Uterus (tissue), 4 donors: ENCODE measurements around the gene TTC24. TPM values are rescaled to one million over a fixed set of nuclear protein-coding genes. Genes with fewer than 3 reads are reported as not detected.

Experiments
- DNase-seq, 2 donors: peaks; one replicate each; pipeline ENCODE4 v3.0.0-alpha.2; 2019 to 2020
- H3K27ac ChIP-seq, 2 donors: fragments of 200-600 bp; sonication (generic); 1 replicate in 1 of 2; 2 replicates in 1 of 2; pipeline ENCODE4 v1.5.1; 2016 to 2018
- H3K27me3 ChIP-seq, 2 donors: fragments of 200-600 bp; sonication (generic); one replicate each; pipeline ENCODE4 v1.5.1; 2018 to 2019; ENCODE audit warnings: control low read depth in 1 of 2
- H3K36me3 ChIP-seq, 2 donors: fragments of 200-600 bp; sonication (generic); one replicate each; pipeline ENCODE4 v1.5.1; 2019; ENCODE audit warnings: control low read depth in 1 of 2
- H3K4me1 ChIP-seq, 2 donors: fragments of 200-600 bp; sonication (generic); one replicate each; pipeline ENCODE4 v1.5.1; 2018 to 2019; ENCODE audit warnings: control low read depth in 1 of 2
- H3K4me3 ChIP-seq, 2 donors: fragments of 200-600 bp; sonication (generic); 1 replicate in 1 of 2; 2 replicates in 1 of 2; pipeline ENCODE4 v1.5.1; 2018 to 2019; ENCODE audit warnings: mild to moderate bottlenecking in 1 of 2
- H3K9me3 ChIP-seq, 2 donors: fragments of 200-600 bp; sonication (generic); one replicate each; pipeline ENCODE4 v1.5.1; 2019; ENCODE audit warnings: control low read depth in 1 of 2
- CTCF ChIP-seq, 4 experiments: fragments of 200-600 bp in 2 of 4; fragments of 450-650 bp in 2 of 4; sonication (generic) in 2 of 4; IDR thresholded peaks; one replicate each; pipeline ENCODE4 v1.5.1; 2016 to 2019; ENCODE audit warnings: antibody characterized with exemption in 4 of 4, mild to moderate bottlenecking in 2 of 4, moderate library complexity in 1 of 4
- POLR2A ChIP-seq, 2 donors: fragments of 450-650 bp; IDR thresholded peaks; one replicate each; pipeline ENCODE4 v1.6.1; 2016; ENCODE audit warnings: antibody characterized with exemption in 2 of 2, mild to moderate bottlenecking in 1 of 2, moderate library complexity in 1 of 2
- intact Hi-C: fragments of 100-400 bp; cut with DNase I; formaldehyde crosslinking; loops from one replicate; pipeline ENCODE4 v1.15.1; 2023; ENCODE audit warnings: low total_unique reads
- total RNA-seq, 4 donors: library from RNA; depleted of rRNA in 3 of 4; stranded (reverse); fragments of >200 nt in 3 of 4; gene quantifications; one replicate each; pipeline versions ENCODE4 v1.1.0 to v1.2.4, GENCODE V29; 2014 to 2023
- donor health status: DM: yes; HTN: yes; CAD: no.

TTC24 gene
- total RNA-seq, 4 donors from 2014 or later = not detected

DNA sequence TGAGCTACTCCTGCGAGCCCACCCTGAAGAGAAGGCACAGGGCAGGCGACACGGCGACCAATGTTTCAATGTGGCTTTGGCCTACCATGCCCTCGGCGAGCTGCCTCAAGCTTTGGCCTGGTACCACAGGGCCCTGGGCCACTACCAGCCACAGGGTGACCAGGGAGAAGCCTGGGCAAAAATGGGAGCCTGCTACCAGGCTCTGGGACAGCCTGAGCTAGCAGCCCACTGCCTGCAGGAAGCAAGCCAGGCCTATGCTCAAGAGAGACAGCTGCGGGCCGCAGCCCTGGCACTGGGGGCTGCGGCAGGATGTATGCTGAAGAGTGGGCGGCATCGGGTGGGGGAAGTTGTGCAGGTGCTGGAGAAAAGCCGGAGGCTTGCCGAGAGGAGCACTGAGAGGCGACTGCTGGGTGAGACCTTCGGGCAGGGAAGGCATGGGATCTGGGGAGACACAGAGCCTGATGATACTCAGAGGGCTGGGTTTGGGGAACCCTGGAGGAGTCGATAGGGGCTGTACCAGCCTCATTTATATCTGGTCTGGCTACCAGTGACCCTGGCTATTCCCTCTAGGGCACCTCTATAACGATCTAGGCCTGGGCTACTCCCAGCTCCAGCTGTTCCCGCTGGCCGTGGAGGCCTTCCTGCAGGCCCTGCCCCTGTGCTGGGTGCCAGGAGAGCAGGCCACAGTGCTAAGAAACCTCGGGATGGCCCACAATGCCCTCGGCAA, 2.3 kb downstream of the TTC24 start:
- no peaks in the 10 kb centered on the region for H3K27me3 ChIP-seq
- H3K4me1 ChIP-seq = no peaks in the 10 kb centered on the region
- H3K4me3 ChIP-seq = no peak overlapping the region
- H3K27ac ChIP-seq = no peak overlapping the region
- no peaks in the 10 kb centered on the region for H3K9me3 ChIP-seq
- no peak for DNase-seq
- intact Hi-C loops = no loop called here
- H3K36me3 ChIP-seq = no peaks in the 10 kb centered on the region
- TF ChIP-seq CTCF (IDR thresholded peaks at IDR 0.05) (no peak), POLR2A (IDR thresholded peaks at IDR 0.05) (no peak)

DNA sequence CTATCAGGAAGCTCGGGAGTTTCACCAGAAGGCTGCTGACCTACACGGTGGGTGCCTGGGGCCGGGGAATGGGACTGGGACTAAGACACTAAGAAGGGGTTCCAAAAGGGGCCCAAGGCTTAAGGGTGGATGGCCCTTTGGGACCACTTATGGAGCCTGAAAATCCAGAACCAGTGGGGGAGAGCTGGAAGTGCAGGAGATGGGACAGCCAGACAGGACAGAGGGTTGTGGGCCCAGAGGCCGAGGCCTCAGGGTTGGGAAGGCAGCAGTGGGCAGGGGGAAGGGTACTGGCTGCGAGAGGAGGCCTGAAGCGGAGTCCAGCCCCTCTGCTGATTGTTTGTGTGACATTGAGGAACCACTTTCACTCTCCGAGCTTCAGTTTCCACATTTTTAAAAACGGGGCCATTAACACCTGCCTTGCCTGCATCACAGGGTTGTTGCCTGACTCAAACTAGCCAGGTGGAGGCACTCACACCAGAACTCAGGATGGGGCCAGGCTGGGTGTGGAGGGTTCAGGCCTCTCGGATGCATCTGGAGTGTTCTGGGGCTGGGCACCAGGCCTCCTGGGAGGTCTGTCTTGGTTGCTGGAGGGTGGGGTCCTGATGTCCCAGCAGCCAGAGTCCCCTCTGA, 3.0 kb downstream of the TTC24 start:
- H3K27me3 ChIP-seq = no peaks in the 10 kb centered on the region
- DNase-seq = no peak
- no peak overlapping the region for H3K27ac ChIP-seq
- H3K4me3 ChIP-seq = no peak overlapping the region
- no peaks in the 10 kb centered on the region for H3K36me3 ChIP-seq
- intact Hi-C loops = no loop called here
- no peak for TF ChIP-seq POLR2A (IDR thresholded peaks at IDR 0.05)
- no peak for TF ChIP-seq CTCF (IDR thresholded peaks at IDR 0.05)
- no peaks in the 10 kb centered on the region for H3K4me1 ChIP-seq
- H3K9me3 ChIP-seq = no peaks in the 10 kb centered on the region

DNA sequence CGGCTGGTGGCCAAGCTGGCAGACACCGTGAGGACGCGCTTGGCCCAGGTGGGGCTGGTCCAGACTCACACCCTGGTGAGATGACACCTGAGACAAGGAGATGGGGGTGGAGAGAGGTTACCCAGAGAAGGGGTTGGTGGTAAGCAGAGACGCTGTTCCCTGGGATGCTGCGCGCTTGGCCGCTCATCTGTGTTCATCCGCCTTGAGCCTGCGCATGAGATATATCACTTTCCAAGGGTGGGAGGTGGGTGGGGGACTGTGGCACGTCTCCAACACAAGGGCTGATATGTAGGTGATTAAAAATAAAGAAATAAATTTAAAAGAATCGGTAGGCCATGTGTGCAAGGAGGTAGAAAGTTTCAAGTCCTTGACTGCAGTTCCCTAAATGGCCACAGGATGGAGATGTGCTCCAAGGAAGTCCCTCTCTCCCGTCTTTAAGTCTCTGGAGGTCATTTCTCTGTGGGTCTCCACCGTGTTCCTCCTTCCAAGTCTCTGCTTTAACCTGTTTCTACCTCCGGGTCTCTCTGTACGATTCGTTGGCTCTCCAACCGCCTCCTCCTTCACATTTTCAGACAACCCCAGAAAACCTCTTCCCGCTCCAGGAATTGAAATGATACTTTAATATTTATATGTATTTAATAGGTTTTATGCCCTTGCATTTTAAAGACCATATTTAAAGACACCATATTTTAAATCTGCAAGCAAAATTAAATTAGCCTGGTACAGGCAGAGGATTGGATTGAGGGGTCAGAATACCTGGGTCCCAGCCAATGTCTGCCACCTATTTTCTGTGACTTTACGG, 4.5 kb downstream of the TTC24 start:
- intact Hi-C loops = no loop called here

GRCh38 chr1:156584813-156585212, 5.3 kb downstream of the TTC24 start:
- H3K9me3 ChIP-seq = no peaks in the 10 kb centered on the region
- no peaks in the 10 kb centered on the region for H3K27me3 ChIP-seq
- no peak for TF ChIP-seq POLR2A (IDR thresholded peaks at IDR 0.05)
- no peak for TF ChIP-seq CTCF (IDR thresholded peaks at IDR 0.05)
- H3K36me3 ChIP-seq = no peaks in the 10 kb centered on the region
- intact Hi-C loops = no loop called here
- no peak for DNase-seq
- no peak overlapping the region for H3K4me3 ChIP-seq
- no peaks in the 10 kb centered on the region for H3K4me1 ChIP-seq
- no peak overlapping the region for H3K27ac ChIP-seq

More for the DNA sequence above, 4.5 kb downstream of the TTC24 start:
- Histone ChIP-seq H3K36me3 (no peaks in the 10 kb centered on the region), H3K27ac (no peak overlapping the region), H3K4me1 (no peaks in the 10 kb centered on the region), H3K27me3 (no peaks in the 10 kb centered on the region), H3K9me3 (no peaks in the 10 kb centered on the region), H3K4me3 (no peak overlapping the region)
- TF ChIP-seq POLR2A (IDR thresholded peaks at IDR 0.05) (no peak), CTCF (IDR thresholded peaks at IDR 0.05) (peak; percentile 89 to 92 (median 92))
- peak; percentile 67 to 83 for DNase-seq

DNA sequence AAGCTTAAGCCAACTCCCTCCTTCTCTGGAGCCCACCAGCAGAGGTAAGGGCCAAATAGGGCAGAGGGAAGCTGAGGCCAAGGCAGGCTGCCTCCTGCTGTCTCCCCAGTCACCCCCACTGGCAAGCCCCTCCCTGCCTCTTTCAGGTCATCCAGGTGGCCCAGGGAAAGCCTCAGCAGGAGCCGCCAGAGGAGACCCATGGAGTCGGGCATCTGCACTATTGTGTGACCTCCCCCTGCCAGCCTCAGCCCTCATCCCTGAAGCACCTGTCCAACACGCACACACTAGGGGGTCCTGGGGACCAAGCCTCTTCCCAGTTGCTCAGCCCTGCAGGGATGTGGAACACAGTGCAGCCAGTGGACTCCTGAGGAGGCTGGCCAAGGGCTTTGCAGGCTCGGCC, 6.8 kb downstream of the TTC24 start:
- no peak for DNase-seq
- intact Hi-C loops = no loop called here
- H3K27ac ChIP-seq = no peak overlapping the region
- H3K27me3 ChIP-seq = no peaks in the 10 kb centered on the region
- H3K36me3 ChIP-seq = no peaks in the 10 kb centered on the region
- H3K4me1 ChIP-seq = no peaks in the 10 kb centered on the region
- TF ChIP-seq CTCF (IDR thresholded peaks at IDR 0.05) (no peak), POLR2A (IDR thresholded peaks at IDR 0.05) (no peak)
- no peaks in the 10 kb centered on the region for H3K9me3 ChIP-seq
- H3K4me3 ChIP-seq = no peak overlapping the region
